A549 (cell line): Measurements from ENCODE around the gene PRRX2.

Source experiments
- CEBPB ChIP-seq, 2 experiments: fragments of >200 bp in 1 of 2; sonication (Bioruptor Twin) in 1 of 2; formaldehyde crosslinking in 1 of 2; IDR thresholded peaks; 2 replicates each; pipeline ENCODE4 v1.6.1; 2012 to 2016
- CTCF ChIP-seq: fragments of >200 bp; sonication (Bioruptor Twin); formaldehyde crosslinking; IDR thresholded peaks from 3 replicates; pipeline ENCODE4 v1.5.1; 2016
- TF ChIP-seq, protein P1 (sequence below): fragments of 250-450 bp; sonication (Bioruptor Pico); IDR thresholded peaks from 2 replicates; pipeline ENCODE4 v1.5.0; 2021; ENCODE audit warnings: mild to moderate bottlenecking, moderate library complexity, borderline replicate concordance

GRCh38 chr9:129641750-129642585 lies 23.5 kb upstream of the PRRX2 start, which contains the start of gene ASB6:
- TF ChIP-seq, protein P1, sequence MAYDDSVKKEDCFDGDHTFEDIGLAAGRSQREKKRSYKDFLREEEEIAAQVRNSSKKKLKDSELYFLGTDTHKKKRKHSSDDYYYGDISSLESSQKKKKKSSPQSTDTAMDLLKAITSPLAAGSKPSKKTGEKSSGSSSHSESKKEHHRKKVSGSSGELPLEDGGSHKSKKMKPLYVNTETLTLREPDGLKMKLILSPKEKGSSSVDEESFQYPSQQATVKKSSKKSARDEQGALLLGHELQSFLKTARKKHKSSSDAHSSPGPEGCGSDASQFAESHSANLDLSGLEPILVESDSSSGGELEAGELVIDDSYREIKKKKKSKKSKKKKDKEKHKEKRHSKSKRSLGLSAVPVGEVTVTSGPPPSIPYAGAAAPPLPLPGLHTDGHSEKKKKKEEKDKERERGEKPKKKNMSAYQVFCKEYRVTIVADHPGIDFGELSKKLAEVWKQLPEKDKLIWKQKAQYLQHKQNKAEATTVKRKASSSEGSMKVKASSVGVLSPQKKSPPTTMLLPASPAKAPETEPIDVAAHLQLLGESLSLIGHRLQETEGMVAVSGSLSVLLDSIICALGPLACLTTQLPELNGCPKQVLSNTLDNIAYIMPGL (CRISPR knock-in tag): no peak
- TF ChIP-seq CEBPB (IDR thresholded peaks at IDR 0.05) (no peak), CTCF (peak; percentile 99)
